AG20443 (cell line): ENCODE results near the gene LRFN2.

Experiments used
- DNase-seq: peaks from one replicate; pipeline ENCODE4 v3.0.0; 2012; ENCODE audit warnings: low spot score, mixed read lengths

The LRFN2 gene

DNA sequence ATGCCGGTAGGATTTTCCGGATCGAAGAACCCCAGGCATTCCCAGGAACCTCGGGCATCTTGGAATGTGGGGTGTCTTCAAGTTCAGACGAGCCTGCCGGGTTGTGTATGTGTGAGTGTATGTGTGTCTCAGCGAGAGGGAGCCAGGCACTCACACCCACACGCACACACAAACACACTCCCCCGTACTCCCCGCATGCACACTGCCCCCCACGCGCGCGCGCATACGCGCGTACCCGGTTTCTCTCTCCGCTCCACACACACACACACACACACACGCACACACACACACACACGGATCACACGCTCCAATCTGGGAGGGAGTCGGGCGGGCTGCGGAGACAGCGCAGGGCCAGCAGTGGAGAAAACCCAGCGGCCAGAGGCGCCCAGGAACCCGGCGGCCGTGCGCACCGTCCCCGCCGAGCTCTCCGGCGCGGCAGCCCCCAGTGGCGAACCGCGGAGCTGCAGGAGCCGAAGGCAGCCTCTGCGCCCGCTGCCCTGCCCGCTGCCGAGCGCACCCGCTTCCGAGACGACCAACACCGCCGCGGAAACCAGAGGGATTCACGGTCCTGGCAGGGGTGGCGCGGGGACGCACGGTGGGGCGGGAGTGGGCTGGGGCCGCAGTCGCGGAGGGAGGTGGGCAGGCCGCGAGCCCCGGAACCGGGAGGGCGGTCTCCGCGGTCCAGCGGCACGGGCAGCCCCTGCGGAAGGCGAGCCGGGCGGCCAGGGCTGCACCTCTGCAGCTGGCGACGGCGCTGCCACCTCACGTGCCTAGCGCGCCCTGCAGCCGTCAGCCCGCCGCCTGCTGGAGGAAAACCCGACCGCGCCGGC, at the start of gene LRFN2:
TSS of gene LRFN2 (minus strand) at position 125 of the 830 bp plus-strand sequence.
- DNase-seq: peak; percentile 92

GRCh38 chr6:40634429-40634828, 47.3 kb upstream of the LRFN2 start:
- no peak for DNase-seq

DNA sequence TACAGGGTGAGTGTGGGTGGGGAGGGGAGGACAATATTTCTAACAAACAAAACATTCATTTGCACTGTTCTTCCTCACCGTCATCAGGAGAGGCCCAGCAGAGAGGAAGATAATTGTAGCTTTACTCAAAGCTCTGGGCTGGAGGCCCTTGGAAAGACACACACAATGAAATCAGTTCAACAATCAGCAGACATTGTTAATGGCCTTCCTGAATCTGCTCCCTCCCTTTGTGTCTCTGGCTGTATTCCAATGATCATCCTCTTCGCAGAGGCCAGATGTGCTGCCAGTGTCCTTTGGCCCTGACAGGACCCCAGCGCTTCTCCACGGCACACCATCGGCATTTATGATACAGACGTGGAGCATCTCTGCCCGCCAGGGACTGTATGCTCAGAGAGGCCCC, 44.6 kb upstream of the LRFN2 start:
- DNase-seq: no peak

- DNase-seq: no peak
Observed at GRCh38 chr6:40630488-40630887, 43.3 kb upstream of the LRFN2 start.

DNA sequence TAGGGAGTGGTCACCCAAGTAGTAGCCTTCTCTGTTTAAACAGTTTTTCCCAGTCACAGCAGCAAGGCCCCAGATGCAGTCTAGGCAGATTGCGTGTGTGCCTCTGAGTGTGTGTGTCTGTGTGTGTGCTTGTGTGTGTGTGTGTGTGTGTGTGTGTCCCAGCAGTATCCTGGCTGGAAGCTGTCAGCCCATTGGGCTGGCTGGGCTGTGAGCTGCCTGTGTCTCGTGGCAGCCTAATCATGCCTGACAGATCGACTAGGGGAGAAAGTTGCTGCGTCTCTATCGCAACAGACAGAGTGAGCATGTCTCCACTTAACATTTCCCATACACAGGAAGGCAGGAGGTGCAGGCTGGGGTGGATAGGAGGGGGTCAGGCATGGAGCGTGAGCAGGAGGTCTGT, 42.9 kb upstream of the LRFN2 start:
- no peak for DNase-seq

GRCh38 chr6:40629463-40629862, 42.3 kb upstream of the LRFN2 start:
- DNase-seq: no peak

GRCh38 chr6:40627316-40627715, 40.2 kb upstream of the LRFN2 start:
- DNase-seq: no peak

- DNase-seq: no peak
Observed at GRCh38 chr6:40626886-40627285, 39.7 kb upstream of the LRFN2 start.

GRCh38 chr6:40623932-40624331, 36.8 kb upstream of the LRFN2 start:
- DNase-seq: no peak

DNA sequence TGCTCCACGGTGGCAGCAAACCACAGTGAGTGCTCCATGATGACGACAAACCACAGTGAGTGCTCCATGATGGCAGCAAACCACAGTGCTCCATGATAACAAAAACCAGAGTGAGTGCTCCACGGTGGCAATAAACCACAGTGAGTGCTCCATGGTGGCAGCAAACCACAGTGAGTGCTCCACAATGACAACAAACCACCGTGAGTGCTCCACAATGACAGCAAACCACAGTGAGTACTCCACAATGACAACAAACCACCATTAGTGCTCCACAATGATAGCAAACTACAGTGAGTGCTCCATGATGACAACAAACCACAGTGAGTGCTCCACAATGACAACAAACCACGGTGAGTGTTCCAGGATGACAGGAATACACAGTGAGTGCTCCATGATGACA, 36.0 kb upstream of the LRFN2 start:
- DNase-seq: no peak

DNA sequence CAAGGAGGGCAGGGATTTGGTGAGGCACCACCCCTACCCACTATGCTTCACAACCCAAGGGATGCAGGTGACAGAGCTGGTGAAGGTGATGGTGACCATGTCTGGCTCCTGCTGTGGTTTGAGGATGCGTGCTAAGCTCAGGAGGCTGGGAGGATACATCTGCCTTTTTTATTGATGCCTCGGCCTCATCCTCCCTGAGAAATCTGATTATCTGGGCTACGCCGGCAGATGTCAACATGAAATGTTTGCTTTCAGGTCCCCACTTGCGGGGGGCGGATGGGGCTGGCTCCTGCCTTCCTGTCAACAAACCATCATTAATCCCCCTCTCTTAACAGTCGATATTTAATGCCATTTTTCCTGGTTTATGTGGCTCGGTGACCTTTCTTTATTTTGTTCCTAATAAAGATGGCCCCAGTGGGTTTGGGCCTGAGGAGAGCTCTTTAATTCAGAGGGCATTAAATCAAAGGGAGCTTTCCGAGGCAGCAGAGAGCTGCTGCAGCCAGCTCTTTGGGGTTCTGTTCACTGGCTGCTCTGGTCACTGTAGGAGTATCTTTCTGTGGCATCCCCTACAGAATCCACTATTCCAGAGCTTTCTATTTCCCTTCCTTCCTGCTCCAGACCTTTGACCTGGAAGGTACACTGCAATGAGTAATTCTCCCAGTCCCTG, 33.5 kb upstream of the LRFN2 start:
- DNase-seq: no peak

DNA sequence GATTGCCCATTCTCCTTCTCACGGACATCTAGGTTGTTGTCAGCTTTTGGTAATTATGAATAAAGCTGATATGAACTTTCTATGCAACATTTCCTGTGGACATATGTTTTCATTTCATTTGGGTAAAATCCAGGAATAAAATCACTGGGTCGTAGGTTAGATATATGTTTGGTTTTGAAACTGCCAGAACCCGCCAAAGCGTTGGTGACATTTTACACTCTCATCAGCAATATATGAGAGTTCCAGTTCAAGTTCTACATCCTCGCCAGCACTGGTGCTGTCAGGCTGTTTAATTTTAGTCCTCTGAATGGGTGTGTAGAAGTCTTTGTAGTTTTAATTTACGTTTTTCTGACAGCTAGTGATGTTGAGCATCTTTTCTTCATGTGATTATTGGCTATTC, 27.5 kb upstream of the LRFN2 start:
- no peak for DNase-seq

GRCh38 chr6:40611912-40612311, 24.7 kb upstream of the LRFN2 start:
- no peak for DNase-seq

GRCh38 chr6:40611434-40611833, 24.3 kb upstream of the LRFN2 start:
- no peak for DNase-seq

- no peak for DNase-seq
Observed at GRCh38 chr6:40610229-40610628, 23.1 kb upstream of the LRFN2 start.

DNA sequence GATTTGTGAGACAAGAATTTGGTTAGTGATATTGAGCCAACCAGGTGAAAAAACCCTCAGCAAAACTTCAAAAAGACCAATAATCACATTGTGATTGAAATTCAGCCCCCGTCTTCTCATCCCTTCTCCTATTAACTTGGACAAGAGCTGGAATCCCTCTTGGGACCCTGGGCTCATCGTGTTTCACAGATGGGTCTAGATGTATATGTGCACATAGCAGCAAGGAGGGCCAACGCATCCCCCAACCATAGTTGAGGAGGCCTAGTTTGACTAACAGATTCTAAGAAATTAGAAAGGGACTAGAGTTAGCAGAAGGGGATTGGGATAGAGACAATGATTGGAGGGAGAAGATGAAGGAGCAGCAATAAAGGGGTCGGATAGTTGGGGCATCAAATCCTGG, 19.8 kb upstream of the LRFN2 start:
- DNase-seq: no peak

DNA sequence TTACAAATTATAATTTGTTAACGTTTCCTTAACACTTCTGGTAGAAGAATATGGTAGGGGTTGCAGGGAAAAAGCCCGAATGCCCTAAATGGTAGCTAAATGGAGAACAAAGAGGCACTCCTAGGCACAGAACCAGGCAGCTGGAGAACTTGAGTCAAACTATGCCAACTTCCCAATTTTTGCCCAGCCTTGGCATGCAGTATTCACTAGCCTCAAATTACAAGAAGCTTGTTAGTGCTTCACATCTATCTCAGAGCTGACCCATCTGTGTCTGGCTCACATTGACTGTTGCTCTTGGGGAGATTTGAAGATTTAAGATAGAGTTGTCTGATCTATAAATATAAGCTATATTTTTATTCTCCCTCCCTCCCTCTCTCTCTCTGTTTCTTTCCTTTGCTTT, 19.4 kb upstream of the LRFN2 start:
- no peak for DNase-seq

DNA sequence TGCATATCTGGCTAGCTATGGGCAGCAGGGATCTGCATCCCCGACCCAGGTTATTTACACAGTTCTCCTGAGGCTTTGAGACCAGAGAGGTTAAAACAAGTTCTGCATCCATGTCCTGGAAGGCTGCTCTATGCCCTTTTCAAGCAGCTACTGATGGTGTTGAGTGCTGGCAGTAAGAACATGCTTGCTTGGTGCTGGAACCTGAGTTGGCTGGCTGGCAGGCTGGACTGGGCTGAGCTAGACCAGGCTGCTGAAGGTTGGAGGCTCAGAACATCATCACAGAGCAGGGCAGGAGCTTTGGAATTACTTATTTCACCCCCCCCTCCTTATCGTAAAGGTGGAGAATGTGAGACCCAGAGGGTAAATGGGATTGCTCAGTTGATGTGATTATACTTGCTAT, 16.9 kb upstream of the LRFN2 start:
- no peak for DNase-seq

- DNase-seq: peak; percentile 30
Observed at GRCh38 chr6:40599555-40599954, 12.4 kb upstream of the LRFN2 start.

GRCh38 chr6:40598516-40598915, 11.4 kb upstream of the LRFN2 start:
- DNase-seq: no peak

GRCh38 chr6:40597301-40597700, 10.1 kb upstream of the LRFN2 start:
- no peak for DNase-seq

GRCh38 chr6:40588480-40588879, 1.3 kb upstream of the LRFN2 start:
- DNase-seq: no peak

GRCh38 chr6:40588070-40588384, 863 bp upstream of the LRFN2 start:
- no peak for DNase-seq
